Muscle of leg (tissue), 11 donors: Measurements from ENCODE around the gene MPI. TPM values are rescaled to one million over a fixed set of nuclear protein-coding genes. Genes with fewer than 3 reads are reported as not detected.

Experiments used
- DNase-seq: peaks from one replicate; pipeline ENCODE4 v3.0.0; 2013
- H3K27ac ChIP-seq: one replicate; pipeline ENCODE4 v1.5.1; 2013; ENCODE audit warnings: mild to moderate bottlenecking, low read length, control low read depth
- H3K27me3 ChIP-seq: one replicate; pipeline ENCODE4 v1.6.1; 2013; ENCODE audit warnings: low read length; ENCODE audit not compliant: control insufficient read depth, insufficient read depth
- H3K36me3 ChIP-seq: one replicate; pipeline ENCODE4 v1.6.1; 2013; ENCODE audit warnings: low read length; ENCODE audit not compliant: control insufficient read depth, insufficient read depth
- H3K4me1 ChIP-seq: one replicate; pipeline ENCODE4 v1.6.1; 2013; ENCODE audit warnings: low read length; ENCODE audit not compliant: control insufficient read depth, insufficient read depth
- H3K4me3 ChIP-seq: one replicate; pipeline ENCODE4 v1.5.1; 2013; ENCODE audit warnings: low read length, control low read depth
- H3K9me3 ChIP-seq: replicated peaks from 2 replicates; pipeline ENCODE4 v1.6.1; 2013; ENCODE audit warnings: low read depth, low read length; ENCODE audit not compliant: control insufficient read depth
- WGBS: methylation state at CpG from one replicate; pipeline ENCODE4 v1.1.5; 2013; ENCODE audit warnings: missing lambda C conversion rate; ENCODE audit not compliant: insufficient coverage; 5-methylcytosine and 5-hydroxymethylcytosine counted together
- polyA plus RNA-seq, 8 donors: library from polyadenylated mRNA; unstranded; fragments of 120-200 nt; gene quantifications; one replicate each; pipeline versions ENCODE4 v1.2.1 to v1.2.3, GENCODE V29; 2013; ENCODE audit warnings: inconsistent platforms in 1 of 8, low replicate concordance in 1 of 8; ENCODE audit not compliant: insufficient read length in 8 of 8, insufficient read depth in 1 of 8
- total RNA-seq: library from RNA; stranded (reverse); fragments of 120-200 nt; gene quantifications from one replicate; pipeline ENCODE4 v1.2.4, GENCODE V29; 2013

MPI gene
- total and polyA plus RNA-seq, 9 donors: 43.8 to 63.3 (median 52.5) TPM

DNA sequence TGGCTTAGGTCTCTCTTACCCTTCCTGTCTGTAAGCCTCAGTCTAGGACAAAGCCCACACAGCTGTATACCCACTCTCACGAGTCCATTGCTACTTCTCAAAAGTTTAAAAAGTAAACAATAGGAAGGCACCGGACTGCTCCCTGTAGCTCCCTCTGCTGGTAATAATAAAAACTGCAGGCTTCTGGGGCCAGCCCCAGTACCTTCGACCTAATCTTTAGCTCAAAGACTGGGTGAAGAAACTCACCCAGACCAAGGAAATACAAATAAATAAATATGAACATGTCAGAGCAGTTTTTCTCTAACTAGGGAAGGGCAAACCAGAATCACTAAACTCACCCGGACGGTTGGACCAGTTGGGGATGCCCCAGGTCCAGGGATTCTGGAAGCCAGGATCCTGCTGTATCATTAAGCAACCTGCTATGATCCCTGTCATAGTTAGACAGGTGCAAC lies 11.8 kb downstream of the MPI start:
- DNase-seq: peak; percentile 64
- Histone ChIP-seq H3K27me3 (no peaks in the 10 kb centered on the region), H3K9me3 (no peaks in the 10 kb centered on the region), H3K4me1 (peaks cover 20% of the 10 kb centered on the region), H3K36me3 (peaks cover 75% of the 10 kb centered on the region), H3K27ac (peak overlapping the region; percentile 7), H3K4me3 (no peak overlapping the region)
- WGBS: 45% methylated on average over 2 of the region's 5 CpGs

DNA sequence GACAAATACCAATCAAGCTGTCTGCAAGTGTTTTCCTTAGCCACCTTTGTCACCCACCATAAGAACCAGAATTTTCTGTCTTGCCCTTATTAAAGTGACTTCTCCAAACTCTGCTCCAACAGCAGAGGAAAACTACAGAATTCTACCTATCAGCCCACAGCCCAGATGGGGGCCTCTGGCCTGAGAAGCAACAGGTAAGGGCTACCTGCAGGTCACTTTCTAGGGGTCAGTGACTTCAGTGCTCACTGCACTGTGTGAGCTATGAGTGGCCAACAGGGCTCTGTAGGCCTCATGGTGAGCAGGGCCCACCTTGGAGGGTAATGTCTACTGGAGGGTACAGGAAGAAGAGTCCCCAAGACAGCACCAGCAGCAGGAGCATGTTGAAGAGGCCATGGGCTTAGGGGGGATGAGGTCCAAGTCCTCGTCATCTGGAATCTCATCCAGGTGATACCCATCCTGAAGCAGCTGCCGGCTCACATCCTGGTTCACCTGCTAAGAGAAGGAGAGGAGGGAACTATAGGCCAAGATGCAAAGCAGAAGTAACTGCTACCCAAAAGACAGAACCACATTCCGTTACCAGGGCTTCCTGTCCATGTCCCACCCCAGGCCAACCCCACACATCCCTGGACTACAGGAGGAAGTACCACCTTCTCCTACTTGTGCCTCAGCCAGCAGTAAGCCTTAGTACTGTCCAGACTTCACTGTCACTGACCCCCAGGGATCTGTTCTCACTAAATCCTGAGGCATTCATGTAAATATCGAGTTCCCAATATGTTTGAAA lies 12.6 kb downstream of the MPI start:
- Histone ChIP-seq H3K27ac (no peak overlapping the region), H3K36me3 (peaks cover 66% of the 10 kb centered on the region), H3K27me3 (no peaks in the 10 kb centered on the region), H3K4me1 (peaks cover 23% of the 10 kb centered on the region), H3K9me3 (no peaks in the 10 kb centered on the region), H3K4me3 (no peak overlapping the region)
- WGBS: 93% methylated on average over 3 of the region's 4 CpGs
- DNase-seq: no peak

DNA sequence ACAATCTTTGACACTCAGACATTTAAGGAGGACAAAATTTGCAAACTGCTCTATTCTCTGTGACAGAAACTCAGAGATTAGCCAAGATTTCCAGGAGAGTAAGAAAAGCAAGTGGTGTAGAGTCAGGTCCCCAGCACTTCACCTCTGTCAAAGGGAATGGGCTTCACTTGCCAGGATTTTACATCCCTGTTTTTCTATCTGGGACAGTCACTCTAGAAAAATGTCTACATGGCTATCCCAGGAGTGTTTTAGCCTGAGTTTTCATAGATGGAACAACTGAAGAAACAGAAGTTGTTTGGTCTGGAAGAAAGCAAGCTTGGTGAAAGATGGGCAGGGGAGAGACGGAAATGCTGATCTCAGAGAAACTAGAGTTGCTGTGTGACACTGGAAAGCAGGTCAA lies 13.8 kb downstream of the MPI start:
- Histone ChIP-seq H3K4me1 (peaks cover 24% of the 10 kb centered on the region), H3K4me3 (no peak overlapping the region), H3K36me3 (peaks cover 59% of the 10 kb centered on the region), H3K27me3 (no peaks in the 10 kb centered on the region), H3K9me3 (no peaks in the 10 kb centered on the region), H3K27ac (no peak overlapping the region)
- 100% methylated on average over 1 of the region's 1 CpG for WGBS
- no peak for DNase-seq

DNA sequence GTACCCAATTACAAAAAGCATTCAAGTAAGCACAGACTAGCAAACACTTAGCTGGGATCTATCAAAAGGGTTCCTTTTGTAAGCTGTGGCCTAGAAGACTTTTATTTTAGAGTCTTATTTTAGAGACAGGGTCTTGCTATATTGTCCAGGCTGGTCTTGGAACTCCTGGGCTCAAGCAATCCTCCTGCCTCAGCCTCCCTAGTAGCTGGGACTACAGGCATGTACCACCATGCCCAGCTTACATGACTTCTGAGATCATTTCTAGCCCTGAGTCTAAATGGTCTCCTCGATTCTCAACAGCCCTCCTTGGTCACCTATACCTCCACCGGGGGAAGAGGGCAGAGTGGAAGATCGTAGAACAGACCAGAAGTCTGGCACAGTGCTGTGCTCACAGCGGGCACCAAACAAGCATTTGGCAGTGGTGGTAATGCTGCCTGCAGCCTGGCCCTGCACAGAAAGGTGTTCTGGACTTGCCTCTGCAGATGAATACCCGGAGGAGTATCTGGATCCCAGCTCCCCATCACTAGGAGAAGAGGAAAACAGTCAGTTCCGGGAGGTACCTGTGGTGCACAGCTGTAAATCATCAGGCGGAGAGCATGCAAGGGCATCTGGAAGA lies 14.5 kb downstream of the MPI start:
- DNase-seq: no peak
- WGBS: 96% methylated on average over 3 of the region's 7 CpGs

DNA sequence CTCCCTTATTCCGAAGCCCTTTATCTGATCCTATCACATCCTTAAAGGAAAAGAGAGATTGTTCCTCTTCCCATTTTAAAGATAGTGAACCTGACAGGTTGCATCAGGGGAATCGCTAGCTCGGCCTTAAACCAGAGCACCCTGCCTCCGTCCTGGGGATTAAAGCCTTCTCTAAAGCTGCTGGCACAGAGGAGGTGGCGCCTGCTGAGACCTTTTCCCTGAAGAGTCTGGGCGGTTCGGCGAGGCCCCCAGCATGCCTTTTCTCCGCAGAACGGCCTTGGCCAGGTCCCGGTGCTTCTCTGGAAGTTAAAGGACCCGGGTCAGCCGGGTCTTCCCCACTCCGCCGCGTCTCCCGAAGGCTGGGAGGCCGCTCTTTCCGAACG lies 16.2 kb downstream of the MPI start:
- peaks cover 43% of the 10 kb centered on the region for H3K36me3 ChIP-seq
- DNase-seq: peak; percentile 42
- no peaks in the 10 kb centered on the region for H3K27me3 ChIP-seq
- peak overlapping the region; percentile 94 for H3K27ac ChIP-seq
- no peaks in the 10 kb centered on the region for H3K9me3 ChIP-seq
- H3K4me1 ChIP-seq: peaks cover 24% of the 10 kb centered on the region
- H3K4me3 ChIP-seq: peak overlapping the region; percentile 94
- WGBS: 0% methylated on average over 19 of the region's 20 CpGs

More for the DNA sequence above, 14.5 kb downstream of the MPI start:
- Histone ChIP-seq H3K4me1 (peaks cover 24% of the 10 kb centered on the region), H3K27me3 (no peaks in the 10 kb centered on the region), H3K27ac (no peak overlapping the region), H3K4me3 (no peak overlapping the region), H3K9me3 (no peaks in the 10 kb centered on the region), H3K36me3 (peaks cover 54% of the 10 kb centered on the region)

DNA sequence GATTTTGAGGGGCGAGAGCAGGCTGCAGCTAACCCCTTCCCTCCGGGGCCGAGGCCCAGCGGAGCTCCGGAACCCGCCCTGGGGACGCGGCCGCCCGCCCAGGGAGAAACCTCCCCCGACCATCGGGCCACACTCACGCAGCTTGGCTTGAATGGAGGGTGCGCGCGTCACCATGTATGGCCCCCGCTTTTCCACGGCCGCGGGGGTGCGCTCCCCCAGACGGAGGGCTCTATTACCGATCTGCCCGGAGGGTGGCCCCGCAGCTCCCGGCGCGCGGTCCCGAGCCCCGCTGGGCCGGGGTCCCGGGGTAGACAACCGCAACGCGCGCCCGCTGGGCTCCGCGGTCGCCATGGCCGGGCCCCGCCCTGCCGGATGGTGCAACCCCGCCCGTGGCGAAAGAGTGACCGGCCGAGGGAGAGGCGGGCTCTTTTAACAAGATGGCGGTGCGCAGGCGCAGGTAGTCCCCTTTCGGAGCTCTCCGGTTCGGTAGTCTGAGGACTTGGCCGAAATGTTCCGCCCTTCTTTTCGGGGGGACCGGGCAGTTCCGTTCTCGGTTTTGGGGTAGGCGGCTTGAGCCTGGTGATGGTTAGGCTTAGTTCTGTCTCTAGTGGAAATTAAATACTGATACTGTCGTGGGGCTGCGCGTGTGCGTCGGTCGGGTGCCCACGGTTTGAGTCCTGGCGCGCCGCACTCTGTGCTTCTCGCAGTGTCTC lies 16.8 kb downstream of the MPI start, which contains the start of gene FAM219B:
Gene FAM219B (minus strand): TSS at position 402 of the 713 bp plus-strand sequence. CDS start 51 bp downstream, at position 351.
- Histone ChIP-seq H3K36me3 (peaks cover 40% of the 10 kb centered on the region), H3K4me1 (peaks cover 21% of the 10 kb centered on the region)
- peak; percentile 96 for DNase-seq

DNA sequence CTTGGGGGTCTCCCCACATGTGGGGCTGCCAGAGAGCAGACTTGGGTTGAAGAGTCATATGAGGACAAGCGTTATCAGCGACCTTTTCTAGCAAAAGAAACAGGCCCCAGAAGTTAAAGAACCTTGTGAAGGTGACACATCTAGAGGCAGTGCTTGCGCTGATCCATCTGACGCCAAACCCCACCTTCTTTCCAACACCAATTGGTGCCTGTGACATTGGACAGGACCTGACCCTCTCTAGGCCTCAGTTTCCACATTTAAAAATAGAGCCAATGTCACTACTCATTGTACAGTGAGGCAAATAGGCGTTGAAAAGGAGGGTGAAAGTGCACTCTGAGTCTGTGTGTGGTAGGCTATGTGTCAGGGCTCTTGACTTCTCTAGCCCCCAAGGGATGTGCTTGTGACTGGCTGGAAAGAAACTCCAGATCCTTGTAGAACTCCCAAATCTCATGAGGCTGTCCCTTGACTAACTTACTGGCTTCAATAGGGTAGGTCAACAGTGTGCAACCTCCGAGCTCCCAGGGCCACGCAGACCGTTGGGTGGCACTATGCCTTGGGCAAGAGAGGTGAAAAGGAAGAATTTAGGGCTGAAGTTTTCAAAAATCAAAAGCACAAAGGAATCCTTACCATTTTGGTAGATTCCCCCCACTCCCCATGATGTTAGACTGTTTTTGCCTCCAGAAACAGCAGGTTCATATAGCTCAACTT lies 17.5 kb downstream of the MPI start:
- Histone ChIP-seq H3K27ac (peak overlapping the region; percentile 87), H3K4me3 (peak overlapping the region; percentile 94), H3K9me3 (no peaks in the 10 kb centered on the region), H3K36me3 (peaks cover 38% of the 10 kb centered on the region), H3K4me1 (peaks cover 21% of the 10 kb centered on the region), H3K27me3 (no peaks in the 10 kb centered on the region)
- no peak for DNase-seq
- 8% methylated on average over 2 of the region's 8 CpGs for WGBS

More for the DNA sequence above, 16.8 kb downstream of the MPI start, which contains the start of gene FAM219B:
- Histone ChIP-seq H3K4me3 (peak within 1 kb of the TSS; percentile 94), H3K9me3 (no peaks in the 10 kb centered on the region), H3K27ac (peak within 1 kb of the TSS; percentile 94), H3K27me3 (no peaks in the 10 kb centered on the region)
- under 1% methylated on average over 68 of the region's 74 CpGs for WGBS

DNA sequence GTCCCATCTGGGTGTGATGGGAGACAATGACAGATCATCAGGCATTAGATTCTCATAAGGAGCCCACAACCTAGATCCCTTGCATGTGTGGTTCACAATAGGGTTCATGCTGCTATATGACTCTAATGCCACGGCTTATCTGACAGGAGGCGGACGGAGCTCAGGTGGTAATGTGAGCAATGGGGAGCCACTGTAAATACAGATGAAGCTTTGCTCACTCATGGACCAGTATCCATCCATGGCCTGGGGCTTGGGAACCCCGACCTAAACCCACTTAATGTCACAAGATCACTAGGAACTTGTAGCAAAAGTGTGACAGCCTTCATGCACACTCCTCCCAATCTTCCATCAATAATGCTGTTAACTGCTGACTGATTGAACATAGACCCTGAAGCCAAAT lies 18.8 kb downstream of the MPI start:
- Histone ChIP-seq H3K9me3 (no peaks in the 10 kb centered on the region), H3K4me3 (no peak overlapping the region), H3K27me3 (no peaks in the 10 kb centered on the region), H3K4me1 (peaks cover 21% of the 10 kb centered on the region), H3K27ac (no peak overlapping the region), H3K36me3 (peaks cover 32% of the 10 kb centered on the region)
- WGBS: 96% methylated on average over 3 of the region's 4 CpGs
- no peak for DNase-seq

DNA sequence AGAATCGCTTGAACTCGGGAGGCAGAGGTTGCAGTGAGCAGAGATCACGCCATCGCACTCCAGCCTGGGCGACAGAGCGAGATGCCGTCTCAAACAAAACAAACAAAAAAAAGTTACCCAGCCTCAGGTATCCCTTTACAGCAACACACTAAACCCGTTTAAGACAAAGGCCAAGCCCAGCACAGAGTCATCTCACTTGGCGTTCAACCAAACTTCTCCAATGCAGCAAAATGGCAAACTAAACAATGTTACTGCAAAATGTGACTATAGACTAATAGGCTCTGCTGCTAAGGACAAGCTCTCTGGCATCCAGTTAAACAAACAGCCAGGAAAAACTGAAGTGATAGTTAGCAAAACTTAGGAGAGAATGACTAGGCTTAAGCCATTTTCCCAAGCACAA lies 23.2 kb downstream of the MPI start:
- H3K36me3 ChIP-seq: peaks cover 40% of the 10 kb centered on the region
- no peak for DNase-seq
- no peaks in the 10 kb centered on the region for H3K27me3 ChIP-seq
- no peaks in the 10 kb centered on the region for H3K9me3 ChIP-seq
- no peak overlapping the region for H3K27ac ChIP-seq
- H3K4me1 ChIP-seq: no peaks in the 10 kb centered on the region
- no peak overlapping the region for H3K4me3 ChIP-seq
- WGBS: 97% methylated on average over 7 of the region's 9 CpGs
